Brain microvascular endothelial cell (primary cell): ENCODE data around the gene PCDH15.
A peak's percentile ranks its signal among the peaks of the same experiment; 100 is the strongest.

Experiments used
- DNase-seq: peaks from one replicate; pipeline ENCODE4 v3.0.0-alpha.2; 2020
- H3K27ac ChIP-seq: fragments of 250-450 bp; sonication (Bioruptor Pico); 2 replicates; pipeline ENCODE4 v1.5.1; 2020; ENCODE audit warnings: mild to moderate bottlenecking, moderate library complexity
- H3K27me3 ChIP-seq: fragments of 250-450 bp; sonication (Bioruptor Pico); replicated peaks from 2 replicates; pipeline ENCODE4 v1.5.1; 2020; ENCODE audit warnings: mild to moderate bottlenecking
- H3K36me3 ChIP-seq: fragments of 250-450 bp; sonication (Bioruptor Pico); replicated peaks from 2 replicates; pipeline ENCODE4 v1.5.1; 2020; ENCODE audit warnings: mild to moderate bottlenecking
- H3K4me3 ChIP-seq: 2 replicates; pipeline ENCODE4 v1.5.1; 2011; ENCODE audit warnings: low read depth, mild to moderate bottlenecking, control low read depth, low read length, moderate library complexity
- in situ Hi-C: cut with HindIII; loops from 2 replicates; pipeline ENCODE4 v1.10.0; 2017; ENCODE audit warnings: low sequenced_read_pairs, low pct_ligation_motif_present
- TF ChIP-seq, protein P1 (sequence below): IDR thresholded peaks from 2 replicates; pipeline ENCODE4 v1.5.1; 2011; ENCODE audit warnings: low read depth, mild to moderate bottlenecking, moderate library complexity, low read length, control low read depth, inconsistent platforms; ENCODE audit errors: missing control alignments

The PCDH15 gene

DNA sequence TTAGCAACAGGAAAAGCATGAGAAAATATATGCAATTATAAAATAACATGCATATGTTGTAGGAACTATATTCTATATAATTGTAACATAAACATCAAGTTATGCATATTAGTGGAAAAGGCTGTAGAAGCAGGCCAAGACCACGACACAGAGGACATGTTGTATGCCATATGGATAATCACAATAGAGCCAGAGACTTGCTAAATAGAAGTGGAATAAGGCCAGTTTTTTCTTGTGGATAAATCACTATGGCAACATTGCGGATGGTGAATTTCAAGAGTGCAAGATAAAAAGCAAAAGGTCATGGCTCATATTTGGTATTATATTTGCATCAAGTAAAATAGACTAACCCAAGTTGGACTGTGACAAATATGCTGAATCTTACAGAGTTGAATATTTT, 93.0 kb downstream of the PCDH15 start:
- TF ChIP-seq, protein P1, sequence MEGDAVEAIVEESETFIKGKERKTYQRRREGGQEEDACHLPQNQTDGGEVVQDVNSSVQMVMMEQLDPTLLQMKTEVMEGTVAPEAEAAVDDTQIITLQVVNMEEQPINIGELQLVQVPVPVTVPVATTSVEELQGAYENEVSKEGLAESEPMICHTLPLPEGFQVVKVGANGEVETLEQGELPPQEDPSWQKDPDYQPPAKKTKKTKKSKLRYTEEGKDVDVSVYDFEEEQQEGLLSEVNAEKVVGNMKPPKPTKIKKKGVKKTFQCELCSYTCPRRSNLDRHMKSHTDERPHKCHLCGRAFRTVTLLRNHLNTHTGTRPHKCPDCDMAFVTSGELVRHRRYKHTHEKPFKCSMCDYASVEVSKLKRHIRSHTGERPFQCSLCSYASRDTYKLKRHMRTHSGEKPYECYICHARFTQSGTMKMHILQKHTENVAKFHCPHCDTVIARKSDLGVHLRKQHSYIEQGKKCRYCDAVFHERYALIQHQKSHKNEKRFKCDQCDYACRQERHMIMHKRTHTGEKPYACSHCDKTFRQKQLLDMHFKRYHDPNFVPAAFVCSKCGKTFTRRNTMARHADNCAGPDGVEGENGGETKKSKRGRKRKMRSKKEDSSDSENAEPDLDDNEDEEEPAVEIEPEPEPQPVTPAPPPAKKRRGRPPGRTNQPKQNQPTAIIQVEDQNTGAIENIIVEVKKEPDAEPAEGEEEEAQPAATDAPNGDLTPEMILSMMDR: no peak
- no peak for DNase-seq
- H3K36me3 ChIP-seq: no peaks in the 10 kb centered on the region
- H3K4me3 ChIP-seq: no peak overlapping the region
- in situ Hi-C loops: no loop called here
- H3K27me3 ChIP-seq: no peaks in the 10 kb centered on the region
- H3K27ac ChIP-seq: no peak overlapping the region

DNA sequence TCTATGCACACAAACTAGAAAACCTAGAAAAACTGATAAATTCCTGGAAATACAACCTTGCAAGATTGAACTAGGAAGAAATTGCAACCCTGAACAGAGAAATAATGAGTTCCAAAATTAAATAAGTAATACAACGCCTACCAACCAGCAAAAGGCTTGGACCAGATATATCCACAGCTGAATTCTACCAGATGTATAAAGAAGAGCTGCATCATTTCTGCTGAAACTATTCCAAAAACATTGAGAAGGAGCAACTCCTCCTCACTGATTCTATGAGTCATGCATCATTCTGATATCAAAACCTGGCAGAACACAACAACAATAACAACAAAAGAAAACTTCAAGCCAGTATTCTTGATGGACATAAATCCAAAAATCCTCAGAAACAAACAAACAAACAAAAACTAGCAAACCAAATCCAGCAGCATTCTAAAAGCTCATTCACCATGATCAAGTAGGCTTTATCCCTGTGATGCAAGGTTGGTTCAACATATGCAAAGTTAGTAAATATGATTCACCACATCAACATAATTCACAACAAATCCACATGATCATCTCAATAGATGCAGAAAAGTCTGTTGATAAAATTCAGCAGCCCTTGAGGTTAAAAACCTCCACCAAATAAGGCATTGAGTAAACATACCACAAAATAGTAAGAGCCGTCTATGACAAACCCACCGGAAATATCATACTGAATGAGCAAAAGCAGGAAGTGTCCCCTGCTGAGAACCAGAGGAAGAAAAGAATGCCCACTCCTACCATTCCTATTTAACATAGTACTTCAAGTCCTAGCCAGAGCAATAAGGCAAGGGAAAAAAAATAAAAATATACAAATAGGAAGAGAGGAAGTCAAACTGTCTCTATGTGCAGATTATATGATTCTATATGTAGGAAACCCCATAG, 98.2 kb downstream of the PCDH15 start:
- Histone ChIP-seq H3K4me3 (no peak overlapping the region), H3K27ac (no peak overlapping the region), H3K36me3 (no peaks in the 10 kb centered on the region), H3K27me3 (no peaks in the 10 kb centered on the region)
- in situ Hi-C loops: no loop called here
- TF ChIP-seq, protein P1: no peak
- DNase-seq: peak; percentile 0

DNA sequence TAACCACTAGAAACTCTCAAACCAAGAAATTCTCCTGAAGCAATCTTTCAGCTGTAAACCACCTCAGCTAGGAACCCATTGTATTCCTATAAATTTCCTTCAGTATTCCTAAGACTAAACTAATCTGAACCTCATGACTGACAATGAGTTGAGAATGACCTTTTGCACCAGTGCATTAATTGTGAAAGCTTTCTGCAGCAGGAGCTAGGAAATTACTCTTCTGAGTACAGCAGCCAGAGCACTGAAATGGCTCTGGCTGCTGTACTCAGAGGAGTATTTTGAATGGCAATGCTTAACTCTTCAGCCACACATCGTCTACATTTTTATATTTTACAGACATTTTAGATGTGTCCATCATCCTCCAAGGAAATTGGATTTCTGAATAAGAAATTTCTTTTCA, 109.7 kb downstream of the PCDH15 start:
- H3K27me3 ChIP-seq: no peaks in the 10 kb centered on the region
- in situ Hi-C loops: no loop called here
- H3K4me3 ChIP-seq: no peak overlapping the region
- no peaks in the 10 kb centered on the region for H3K36me3 ChIP-seq
- no peak for DNase-seq
- TF ChIP-seq, protein P1: no peak
- no peak overlapping the region for H3K27ac ChIP-seq

DNA sequence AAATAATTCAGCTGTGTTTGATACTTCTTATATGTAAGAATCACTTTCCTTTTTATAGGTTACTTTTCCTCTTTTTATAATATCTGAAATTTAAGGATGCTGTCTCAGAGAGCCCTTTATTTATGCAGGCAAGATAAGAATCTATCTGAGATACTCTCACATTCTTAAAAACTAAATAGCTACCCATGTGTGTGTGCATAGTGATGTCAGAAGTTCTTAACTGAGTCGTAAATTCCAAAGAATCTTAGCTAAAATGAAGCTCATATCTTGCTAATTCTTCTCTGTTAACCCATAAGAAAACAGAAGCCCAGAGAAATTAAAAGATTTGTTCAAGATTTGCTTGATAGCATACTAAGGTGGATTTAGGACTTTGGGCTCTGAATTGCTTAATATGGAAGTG, 118.5 kb downstream of the PCDH15 start:
- in situ Hi-C loops: no loop called here
- H3K36me3 ChIP-seq: no peaks in the 10 kb centered on the region
- TF ChIP-seq, protein P1: no peak
- DNase-seq: no peak
- no peaks in the 10 kb centered on the region for H3K27me3 ChIP-seq
- no peak overlapping the region for H3K27ac ChIP-seq
- H3K4me3 ChIP-seq: no peak overlapping the region

DNA sequence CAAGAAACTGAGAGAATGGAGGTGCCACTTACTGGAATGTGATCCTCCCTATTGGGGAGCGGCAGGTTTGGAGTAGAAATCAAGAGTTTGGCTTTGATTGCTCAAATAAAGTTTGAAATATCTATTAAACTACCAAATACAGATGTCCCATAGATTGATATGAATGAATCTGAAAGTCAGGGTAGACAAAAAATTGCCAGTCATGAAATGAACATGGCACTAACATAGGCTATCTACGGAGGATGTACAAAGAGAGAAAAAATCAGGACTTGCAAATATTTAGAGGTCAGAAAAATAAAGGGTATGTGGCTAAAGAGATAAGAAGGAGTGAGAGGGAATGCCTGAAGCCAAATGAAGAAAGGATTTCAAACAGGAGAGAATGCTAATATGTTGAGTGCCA, 119.9 kb downstream of the PCDH15 start:
- DNase-seq: no peak
- Histone ChIP-seq H3K27me3 (no peaks in the 10 kb centered on the region), H3K4me3 (no peak overlapping the region), H3K27ac (no peak overlapping the region), H3K36me3 (no peaks in the 10 kb centered on the region)
- TF ChIP-seq, protein P1: no peak
- in situ Hi-C loops: no loop called here
